Ovary (tissue), 3 donors: ENCODE data around the gene SEPTIN11.

Experiments used
- POLR2A ChIP-seq: fragments of 450-650 bp; IDR thresholded peaks from one replicate; pipeline ENCODE4 v1.6.1; 2017; ENCODE audit warnings: antibody characterized with exemption, mild to moderate bottlenecking, moderate library complexity
- TF ChIP-seq, protein P1 (sequence below), 3 donors: fragments of 450-650 bp in 2 of 3; fragments of 200-600 bp in 1 of 3; IDR thresholded peaks; one replicate each; pipeline versions ENCODE4 v1.5.1 to v1.8.0; 2016 to 2022; ENCODE audit warnings: antibody characterized with exemption in 3 of 3, mild to moderate bottlenecking in 1 of 3
- donor health status: DM: no; HTN: no; CAD: no.

DNA sequence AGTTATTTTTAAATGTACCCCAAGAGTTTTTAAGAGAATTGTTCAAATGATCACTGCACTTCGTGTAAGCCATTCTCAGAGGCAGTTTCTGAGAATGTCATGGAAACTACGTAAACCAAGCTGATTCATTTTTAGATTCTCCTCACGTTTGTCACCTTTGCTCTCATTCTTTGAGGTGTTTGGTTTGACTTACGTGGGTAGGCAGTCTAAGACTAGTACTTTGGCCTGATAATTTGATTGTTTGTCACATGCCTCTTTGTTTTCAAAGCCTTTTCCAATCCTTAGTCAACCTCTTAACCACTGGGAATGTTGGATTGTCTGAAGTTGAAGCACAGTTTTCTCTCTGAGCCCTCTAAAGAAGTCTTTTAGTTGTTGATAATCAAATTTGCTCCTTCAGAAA lies 10.5 kb downstream of the SEPTIN11 start:
- TF ChIP-seq, protein P1, sequence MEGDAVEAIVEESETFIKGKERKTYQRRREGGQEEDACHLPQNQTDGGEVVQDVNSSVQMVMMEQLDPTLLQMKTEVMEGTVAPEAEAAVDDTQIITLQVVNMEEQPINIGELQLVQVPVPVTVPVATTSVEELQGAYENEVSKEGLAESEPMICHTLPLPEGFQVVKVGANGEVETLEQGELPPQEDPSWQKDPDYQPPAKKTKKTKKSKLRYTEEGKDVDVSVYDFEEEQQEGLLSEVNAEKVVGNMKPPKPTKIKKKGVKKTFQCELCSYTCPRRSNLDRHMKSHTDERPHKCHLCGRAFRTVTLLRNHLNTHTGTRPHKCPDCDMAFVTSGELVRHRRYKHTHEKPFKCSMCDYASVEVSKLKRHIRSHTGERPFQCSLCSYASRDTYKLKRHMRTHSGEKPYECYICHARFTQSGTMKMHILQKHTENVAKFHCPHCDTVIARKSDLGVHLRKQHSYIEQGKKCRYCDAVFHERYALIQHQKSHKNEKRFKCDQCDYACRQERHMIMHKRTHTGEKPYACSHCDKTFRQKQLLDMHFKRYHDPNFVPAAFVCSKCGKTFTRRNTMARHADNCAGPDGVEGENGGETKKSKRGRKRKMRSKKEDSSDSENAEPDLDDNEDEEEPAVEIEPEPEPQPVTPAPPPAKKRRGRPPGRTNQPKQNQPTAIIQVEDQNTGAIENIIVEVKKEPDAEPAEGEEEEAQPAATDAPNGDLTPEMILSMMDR (IDR thresholded peaks at IDR 0.05) = no peak
- TF ChIP-seq POLR2A = no peak
